ENCODE measurements around the gene YWHAB.

GRCh38 chr20:44921447-44921846 is 35.9 kb downstream of the YWHAB start:
- TF ChIP-seq, protein P1, sequence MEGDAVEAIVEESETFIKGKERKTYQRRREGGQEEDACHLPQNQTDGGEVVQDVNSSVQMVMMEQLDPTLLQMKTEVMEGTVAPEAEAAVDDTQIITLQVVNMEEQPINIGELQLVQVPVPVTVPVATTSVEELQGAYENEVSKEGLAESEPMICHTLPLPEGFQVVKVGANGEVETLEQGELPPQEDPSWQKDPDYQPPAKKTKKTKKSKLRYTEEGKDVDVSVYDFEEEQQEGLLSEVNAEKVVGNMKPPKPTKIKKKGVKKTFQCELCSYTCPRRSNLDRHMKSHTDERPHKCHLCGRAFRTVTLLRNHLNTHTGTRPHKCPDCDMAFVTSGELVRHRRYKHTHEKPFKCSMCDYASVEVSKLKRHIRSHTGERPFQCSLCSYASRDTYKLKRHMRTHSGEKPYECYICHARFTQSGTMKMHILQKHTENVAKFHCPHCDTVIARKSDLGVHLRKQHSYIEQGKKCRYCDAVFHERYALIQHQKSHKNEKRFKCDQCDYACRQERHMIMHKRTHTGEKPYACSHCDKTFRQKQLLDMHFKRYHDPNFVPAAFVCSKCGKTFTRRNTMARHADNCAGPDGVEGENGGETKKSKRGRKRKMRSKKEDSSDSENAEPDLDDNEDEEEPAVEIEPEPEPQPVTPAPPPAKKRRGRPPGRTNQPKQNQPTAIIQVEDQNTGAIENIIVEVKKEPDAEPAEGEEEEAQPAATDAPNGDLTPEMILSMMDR (IDR thresholded peaks at IDR 0.05): no peak
- no peak for TF ChIP-seq NR3C1 (CRISPR knock-in tag; conservative IDR thresholded peaks at IDR 0.05; ENCODE audit: low read depth)
- no peak for TF ChIP-seq MXD4 (CRISPR knock-in tag; IDR thresholded peaks at IDR 0.05; ENCODE audit: borderline replicate concordance)
- TF ChIP-seq HMGA2 (CRISPR knock-in tag; IDR thresholded peaks at IDR 0.05): no peak
- no peak for TF ChIP-seq CDX4 (CRISPR knock-in tag; IDR thresholded peaks at IDR 0.05; ENCODE audit: borderline replicate concordance)
- no peak for TF ChIP-seq PRDM15 (CRISPR knock-in tag; IDR thresholded peaks at IDR 0.05)
- TF ChIP-seq OVOL2 (CRISPR knock-in tag; IDR thresholded peaks at IDR 0.05; ENCODE audit: borderline replicate concordance): no peak
- TF ChIP-seq GTF2I (CRISPR knock-in tag; conservative IDR thresholded peaks at IDR 0.05): no peak
- TF ChIP-seq MAX (CRISPR knock-in tag; IDR thresholded peaks at IDR 0.05): no peak
- TF ChIP-seq, protein P2, sequence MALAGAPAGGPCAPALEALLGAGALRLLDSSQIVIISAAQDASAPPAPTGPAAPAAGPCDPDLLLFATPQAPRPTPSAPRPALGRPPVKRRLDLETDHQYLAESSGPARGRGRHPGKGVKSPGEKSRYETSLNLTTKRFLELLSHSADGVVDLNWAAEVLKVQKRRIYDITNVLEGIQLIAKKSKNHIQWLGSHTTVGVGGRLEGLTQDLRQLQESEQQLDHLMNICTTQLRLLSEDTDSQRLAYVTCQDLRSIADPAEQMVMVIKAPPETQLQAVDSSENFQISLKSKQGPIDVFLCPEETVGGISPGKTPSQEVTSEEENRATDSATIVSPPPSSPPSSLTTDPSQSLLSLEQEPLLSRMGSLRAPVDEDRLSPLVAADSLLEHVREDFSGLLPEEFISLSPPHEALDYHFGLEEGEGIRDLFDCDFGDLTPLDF (CRISPR knock-in tag; IDR thresholded peaks at IDR 0.05): no peak

All from WTC11 (cell line).